ENCODE results near the gene PIK3R5.

Gene PIK3R5

GRCh38 chr17:8922451-8922850 is 43.1 kb downstream of the PIK3R5 start:
- DNase-seq = no peak

GRCh38 chr17:8921147-8921546 is 44.4 kb downstream of the PIK3R5 start:
- DNase-seq = no peak

GRCh38 chr17:8918807-8919465 is 46.6 kb downstream of the PIK3R5 start:
- DNase-seq = no peak

- no peak for DNase-seq
These were observed 49.0 kb downstream of the PIK3R5 start for GRCh38 chr17:8916466-8916865.

GRCh38 chr17:8914554-8914953 is 51.0 kb downstream of the PIK3R5 start:
- no peak for DNase-seq

GRCh38 chr17:8913879-8914278 is 51.6 kb downstream of the PIK3R5 start:
- no peak for DNase-seq

- no peak for DNase-seq
These were observed 52.4 kb downstream of the PIK3R5 start for GRCh38 chr17:8913091-8913490.

- no peak for DNase-seq
These were observed 53.2 kb downstream of the PIK3R5 start for GRCh38 chr17:8912084-8912981.

GRCh38 chr17:8910969-8911604 is 54.4 kb downstream of the PIK3R5 start:
- DNase-seq = no peak

- no peak for DNase-seq
These were observed 55.8 kb downstream of the PIK3R5 start for GRCh38 chr17:8909586-8910270.

GRCh38 chr17:8905331-8905730 is 60.2 kb downstream of the PIK3R5 start:
- DNase-seq = no peak

GRCh38 chr17:8904686-8905085 is 60.8 kb downstream of the PIK3R5 start:
- no peak for DNase-seq

- no peak for DNase-seq
These were observed 61.3 kb downstream of the PIK3R5 start for GRCh38 chr17:8904201-8904600.

- DNase-seq = no peak
These were observed 64.6 kb downstream of the PIK3R5 start for GRCh38 chr17:8900626-8901585.

- no peak for DNase-seq
These were observed 65.3 kb downstream of the PIK3R5 start for GRCh38 chr17:8900207-8900606.

GRCh38 chr17:8898636-8899035 is 66.9 kb downstream of the PIK3R5 start:
- DNase-seq = no peak

GRCh38 chr17:8898126-8898525 is 67.4 kb downstream of the PIK3R5 start:
- no peak for DNase-seq

GRCh38 chr17:8896641-8897635 is 68.6 kb downstream of the PIK3R5 start:
- no peak for DNase-seq

GRCh38 chr17:8896087-8896486 is 69.4 kb downstream of the PIK3R5 start:
- no peak for DNase-seq
